GM12874 (cell line): Measurements from ENCODE around the gene CEBPG.

Source experiments
- TF ChIP-seq, protein P1 (sequence below): IDR thresholded peaks from 2 replicates; pipeline ENCODE4 v1.5.1; 2011; ENCODE audit warnings: low read depth, mild to moderate bottlenecking, control low read depth, low read length, moderate library complexity; ENCODE audit not compliant: insufficient read depth

The CEBPG gene

DNA sequence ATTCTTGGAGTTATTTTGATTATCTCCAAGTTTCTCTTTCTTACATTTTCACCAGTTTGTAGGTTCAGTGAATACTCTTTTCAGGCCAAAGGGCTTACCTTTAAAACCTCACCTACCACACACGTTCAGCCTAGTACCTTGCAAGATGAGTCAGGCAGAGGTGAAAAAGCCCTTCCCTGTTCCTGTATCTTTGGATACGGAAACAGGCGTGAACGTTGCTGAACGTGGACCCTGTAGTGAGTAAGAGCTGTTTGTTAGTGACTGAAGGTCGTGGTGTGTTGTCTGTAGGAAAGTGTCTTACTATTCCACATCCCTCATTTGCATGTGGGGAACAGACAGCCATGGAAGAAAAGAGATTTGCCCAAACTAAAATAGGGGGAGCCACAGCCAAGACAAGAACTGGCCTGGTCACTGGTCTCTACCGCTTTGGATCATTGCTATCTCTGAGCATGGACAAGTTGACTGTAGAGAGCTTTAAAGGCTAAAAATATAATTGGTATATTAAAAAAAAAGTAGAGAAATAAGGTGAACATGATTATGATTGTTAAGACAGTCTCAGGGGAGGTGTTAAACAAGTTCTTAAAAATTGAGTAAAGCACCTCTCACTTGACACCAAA, 3.5 kb downstream of the CEBPG start:
- TF ChIP-seq, protein P1, sequence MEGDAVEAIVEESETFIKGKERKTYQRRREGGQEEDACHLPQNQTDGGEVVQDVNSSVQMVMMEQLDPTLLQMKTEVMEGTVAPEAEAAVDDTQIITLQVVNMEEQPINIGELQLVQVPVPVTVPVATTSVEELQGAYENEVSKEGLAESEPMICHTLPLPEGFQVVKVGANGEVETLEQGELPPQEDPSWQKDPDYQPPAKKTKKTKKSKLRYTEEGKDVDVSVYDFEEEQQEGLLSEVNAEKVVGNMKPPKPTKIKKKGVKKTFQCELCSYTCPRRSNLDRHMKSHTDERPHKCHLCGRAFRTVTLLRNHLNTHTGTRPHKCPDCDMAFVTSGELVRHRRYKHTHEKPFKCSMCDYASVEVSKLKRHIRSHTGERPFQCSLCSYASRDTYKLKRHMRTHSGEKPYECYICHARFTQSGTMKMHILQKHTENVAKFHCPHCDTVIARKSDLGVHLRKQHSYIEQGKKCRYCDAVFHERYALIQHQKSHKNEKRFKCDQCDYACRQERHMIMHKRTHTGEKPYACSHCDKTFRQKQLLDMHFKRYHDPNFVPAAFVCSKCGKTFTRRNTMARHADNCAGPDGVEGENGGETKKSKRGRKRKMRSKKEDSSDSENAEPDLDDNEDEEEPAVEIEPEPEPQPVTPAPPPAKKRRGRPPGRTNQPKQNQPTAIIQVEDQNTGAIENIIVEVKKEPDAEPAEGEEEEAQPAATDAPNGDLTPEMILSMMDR: no peak

- TF ChIP-seq, protein P1: no peak
Observed at GRCh38 chr19:33377586-33378475, 4.3 kb downstream of the CEBPG start.

DNA sequence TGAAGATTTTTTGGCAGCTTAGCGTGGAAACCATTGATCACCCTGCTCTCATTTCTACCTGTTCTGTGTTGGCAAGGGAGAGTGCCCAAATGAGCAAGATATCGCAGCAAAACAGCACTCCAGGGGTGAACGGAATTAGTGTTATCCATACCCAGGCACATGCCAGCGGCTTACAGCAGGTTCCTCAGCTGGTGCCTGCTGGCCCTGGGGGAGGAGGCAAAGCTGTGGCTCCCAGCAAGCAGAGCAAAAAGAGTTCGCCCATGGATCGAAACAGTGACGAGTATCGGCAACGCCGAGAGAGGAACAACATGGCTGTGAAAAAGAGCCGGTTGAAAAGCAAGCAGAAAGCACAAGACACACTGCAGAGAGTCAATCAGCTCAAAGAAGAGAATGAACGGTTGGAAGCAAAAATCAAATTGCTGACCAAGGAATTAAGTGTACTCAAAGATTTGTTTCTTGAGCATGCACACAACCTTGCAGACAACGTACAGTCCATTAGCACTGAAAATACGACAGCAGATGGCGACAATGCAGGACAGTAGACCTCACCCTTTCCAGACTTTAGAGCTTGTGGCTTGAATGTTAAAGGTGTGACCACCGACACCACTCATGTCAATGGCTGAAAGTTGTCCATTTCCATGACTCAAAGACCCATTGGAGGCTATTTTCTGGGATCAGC, 5.8 kb downstream of the CEBPG start:
- TF ChIP-seq, protein P1: no peak

DNA sequence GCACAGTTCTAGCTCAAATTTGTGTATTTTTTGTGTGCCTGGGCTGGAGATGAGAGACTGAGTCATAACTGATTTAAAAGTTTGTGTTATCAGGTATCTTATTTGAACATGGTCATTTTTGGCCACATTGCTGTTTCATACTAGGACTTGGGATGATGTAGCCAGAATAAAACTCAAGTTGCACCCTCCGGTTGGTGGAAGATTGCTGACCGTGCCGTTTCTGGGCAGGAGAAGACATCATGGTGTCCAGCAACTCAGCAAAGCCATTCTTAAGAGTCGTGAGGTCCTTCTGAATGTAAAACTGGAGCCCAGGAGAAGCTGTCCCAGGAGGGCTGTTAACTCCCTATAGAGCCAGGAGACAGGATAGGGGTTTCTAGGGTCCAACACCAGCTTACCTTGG, 7.6 kb downstream of the CEBPG start:
- TF ChIP-seq, protein P1: no peak

DNA sequence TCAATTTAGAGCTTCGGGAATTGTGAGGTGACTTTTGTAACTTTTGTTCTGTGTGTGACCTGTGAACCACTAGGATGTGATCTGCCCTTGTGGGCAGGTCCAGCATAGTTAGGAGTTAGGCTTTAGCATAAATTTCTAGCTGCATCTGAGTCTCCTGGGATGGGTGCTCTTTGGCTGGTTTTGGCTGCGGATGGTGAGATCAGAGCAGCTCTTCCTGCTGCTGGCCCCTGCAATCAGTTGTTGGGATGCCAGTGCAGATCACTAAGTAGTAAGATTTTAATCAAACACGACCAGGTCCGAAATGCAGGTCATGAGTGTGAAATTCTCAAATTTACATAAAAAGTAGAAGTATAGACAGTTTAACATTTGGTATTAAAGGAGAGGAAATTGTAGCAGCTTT, 8.5 kb downstream of the CEBPG start:
- TF ChIP-seq, protein P1: no peak

DNA sequence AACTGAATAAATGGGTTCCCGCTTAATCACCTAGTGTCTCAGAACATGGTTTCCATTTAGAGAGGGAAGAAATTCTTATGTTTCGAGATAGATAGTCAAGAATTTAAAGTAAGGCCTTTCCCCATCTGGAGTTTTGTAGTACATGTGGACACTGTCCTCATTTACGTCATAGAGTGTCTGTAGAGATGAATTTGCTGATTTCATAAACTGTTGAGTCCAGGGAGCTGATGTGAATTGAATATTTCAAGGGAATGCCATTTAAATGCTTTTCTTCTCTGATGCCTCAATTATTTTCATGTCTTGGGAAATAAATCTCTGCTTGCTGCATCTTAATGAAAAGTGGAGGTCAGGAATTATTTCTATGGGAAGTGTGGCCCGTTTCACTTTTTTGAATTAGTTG, 9.5 kb downstream of the CEBPG start:
- TF ChIP-seq, protein P1: no peak

DNA sequence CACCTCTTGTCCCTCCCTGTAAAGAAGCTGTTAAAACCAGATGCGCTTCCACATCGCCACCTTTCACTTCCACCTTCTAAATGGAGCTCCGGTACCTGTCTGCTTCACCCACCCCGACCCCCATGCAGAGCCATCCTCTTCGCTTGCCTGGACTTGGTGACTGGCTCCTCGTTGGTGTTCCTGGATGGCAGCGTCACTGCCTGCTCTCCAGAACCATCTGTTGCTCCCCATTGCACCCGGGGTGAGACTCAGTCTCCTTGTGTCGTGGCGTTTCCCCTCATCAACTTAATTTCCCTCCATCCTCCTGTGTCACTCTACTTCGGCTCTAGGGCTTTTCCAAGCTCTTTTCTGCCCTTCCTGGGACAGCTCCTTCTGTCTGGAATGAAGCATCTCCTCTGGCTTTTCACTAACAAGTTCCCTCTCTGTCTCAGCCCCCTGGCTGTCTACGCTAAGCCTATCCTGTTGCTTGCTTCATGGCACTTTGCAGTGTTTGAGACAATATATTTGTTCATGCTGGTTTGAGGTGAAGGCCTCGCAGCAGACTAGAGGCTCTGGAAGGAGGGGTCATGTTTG, 10.3 kb downstream of the CEBPG start:
- TF ChIP-seq, protein P1: no peak
